ENCODE results near the gene PROM1. TPM values are rescaled to one million over a fixed set of nuclear protein-coding genes. Genes with fewer than 3 reads are reported as not detected.

Gene PROM1
- total RNA-seq, 1 experiment from 2014 or later = 17.7 TPM

DNA sequence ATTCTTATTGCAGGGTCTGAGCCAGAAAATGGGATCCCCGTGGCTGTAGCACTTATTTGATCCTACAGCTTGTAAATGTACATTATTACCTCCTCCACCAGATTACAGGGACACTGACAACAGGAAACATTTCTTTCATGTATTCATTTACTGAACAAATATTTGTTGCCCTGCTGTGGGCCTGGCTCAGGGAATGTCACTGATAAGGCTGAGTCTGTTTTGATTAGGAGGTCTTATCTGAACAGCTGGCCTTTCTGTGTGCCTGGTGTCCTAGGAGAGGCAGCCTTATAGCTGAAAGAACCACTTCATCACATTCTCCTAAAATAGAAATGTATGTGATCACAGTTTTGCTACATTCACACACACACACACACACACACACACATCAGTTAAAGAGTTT is 45.5 kb upstream of the PROM1 start:
- no peak for ATAC-seq
- ChIA-PET RAD21 (ENCODE audit: low non-redundant PET in 1 of 2, low total read pairs in 2 of 2, uncharacterized antibody in 2 of 2, unreplicated experiment in 2 of 2) (no interaction called here), CTCF (no interaction called here), POLR2A (no interaction called here)
- H3K9me3 ChIP-seq (ENCODE audit: control insufficient read depth in 1 of 2, insufficient read depth in 1 of 2, low read depth in 1 of 2, low read length in 2 of 2) = no peaks in the 10 kb centered on the region
- no peak overlapping the region for H3K9ac ChIP-seq (ENCODE audit: low read length)
- DNase-seq (ENCODE audit: low read depth, low spot score) = no peak
- intact Hi-C loops (cut with micrococcal nuclease) = no loop called here
- H2AFZ ChIP-seq (ENCODE audit: low read depth, low read length, poor library complexity, severe bottlenecking) = no peak overlapping the region
- H3K4me3 ChIP-seq (replicated peaks in 1 of 2; ENCODE audit: low read depth in 1 of 2, low read length in 2 of 2) = no peak overlapping the region
- no peaks in the 10 kb centered on the region for H3K79me2 ChIP-seq (ENCODE audit: insufficient read depth, low read length)
- no peaks in the 10 kb centered on the region for H3K9me2 ChIP-seq (ENCODE audit: insufficient read depth)
- no peak overlapping the region for H3K27ac ChIP-seq (ENCODE audit: low read depth, low read length)
- no peaks in the 10 kb centered on the region for H3K27me3 ChIP-seq (ENCODE audit: insufficient read depth, low read length)
- H4K20me1 ChIP-seq (ENCODE audit: insufficient read depth) = no peaks in the 10 kb centered on the region
- TF ChIP-seq CBX3 (IDR thresholded peaks at IDR 0.05; ENCODE audit: low read depth) (no peak), SRF (IDR thresholded peaks at IDR 0.05; ENCODE audit: low read depth) (no peak), FOSL1 (IDR thresholded peaks at IDR 0.05; ENCODE audit: low read depth) (no peak), RAD21 (IDR thresholded peaks at IDR 0.05; ENCODE audit: low read depth) (no peak)
- TF ChIP-seq, protein P1, sequence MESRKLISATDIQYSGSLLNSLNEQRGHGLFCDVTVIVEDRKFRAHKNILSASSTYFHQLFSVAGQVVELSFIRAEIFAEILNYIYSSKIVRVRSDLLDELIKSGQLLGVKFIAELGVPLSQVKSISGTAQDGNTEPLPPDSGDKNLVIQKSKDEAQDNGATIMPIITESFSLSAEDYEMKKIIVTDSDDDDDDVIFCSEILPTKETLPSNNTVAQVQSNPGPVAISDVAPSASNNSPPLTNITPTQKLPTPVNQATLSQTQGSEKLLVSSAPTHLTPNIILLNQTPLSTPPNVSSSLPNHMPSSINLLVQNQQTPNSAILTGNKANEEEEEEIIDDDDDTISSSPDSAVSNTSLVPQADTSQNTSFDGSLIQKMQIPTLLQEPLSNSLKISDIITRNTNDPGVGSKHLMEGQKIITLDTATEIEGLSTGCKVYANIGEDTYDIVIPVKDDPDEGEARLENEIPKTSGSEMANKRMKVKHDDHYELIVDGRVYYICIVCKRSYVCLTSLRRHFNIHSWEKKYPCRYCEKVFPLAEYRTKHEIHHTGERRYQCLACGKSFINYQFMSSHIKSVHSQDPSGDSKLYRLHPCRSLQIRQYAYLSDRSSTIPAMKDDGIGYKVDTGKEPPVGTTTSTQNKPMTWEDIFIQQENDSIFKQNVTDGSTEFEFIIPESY (IDR thresholded peaks at IDR 0.05; ENCODE audit: extremely low read depth, insufficient replicate concordance, low read length) = no peak
- no peaks in the 10 kb centered on the region for H3K36me3 ChIP-seq (ENCODE audit: control insufficient read depth in 1 of 2, insufficient read depth in 2 of 2, low read length in 2 of 2)
- BruUV-seq (replicated peaks) = no TSS peak
- no peak overlapping the region for H3K4me2 ChIP-seq (ENCODE audit: low read length)
- no peaks in the 10 kb centered on the region for H3K4me1 ChIP-seq (ENCODE audit: control insufficient read depth in 1 of 2, insufficient read depth in 2 of 2, low read length in 2 of 2)

DNA sequence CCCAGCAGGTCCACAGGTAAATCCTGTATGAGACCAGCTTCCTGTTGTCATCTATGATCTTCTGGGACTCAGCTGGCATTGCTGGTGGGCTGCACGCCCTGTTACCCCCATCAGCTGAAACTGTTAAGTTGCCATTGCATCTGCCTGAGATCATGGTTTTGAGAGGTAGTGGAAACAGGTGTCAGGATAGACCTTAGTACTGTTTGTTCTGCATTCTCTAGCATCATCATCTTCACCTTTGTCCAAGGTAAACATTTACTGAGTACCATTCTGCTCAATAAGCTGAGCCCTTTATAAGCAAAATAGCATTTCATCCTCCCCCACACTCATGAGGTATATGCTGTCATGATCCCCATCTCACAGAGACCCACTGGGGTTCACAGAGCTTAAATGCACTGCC is 42.9 kb upstream of the PROM1 start:
- DNase-seq (ENCODE audit: low read depth, low spot score) (no peak), ATAC-seq (no peak)
- Histone ChIP-seq H2AFZ (ENCODE audit: low read depth, low read length, poor library complexity, severe bottlenecking) (no peak overlapping the region), H3K79me2 (ENCODE audit: insufficient read depth, low read length) (no peaks in the 10 kb centered on the region), H3K4me1 (ENCODE audit: control insufficient read depth in 1 of 2, insufficient read depth in 2 of 2, low read length in 2 of 2) (no peaks in the 10 kb centered on the region), H3K27me3 (ENCODE audit: insufficient read depth, low read length) (no peaks in the 10 kb centered on the region), H3K4me2 (ENCODE audit: low read length) (no peak overlapping the region), H3K4me3 (replicated peaks in 1 of 2; ENCODE audit: low read depth in 1 of 2, low read length in 2 of 2) (no peak overlapping the region), H3K9me2 (ENCODE audit: insufficient read depth) (no peaks in the 10 kb centered on the region), H3K9me3 (ENCODE audit: control insufficient read depth in 1 of 2, insufficient read depth in 1 of 2, low read depth in 1 of 2, low read length in 2 of 2) (no peaks in the 10 kb centered on the region), H3K36me3 (ENCODE audit: control insufficient read depth in 1 of 2, insufficient read depth in 2 of 2, low read length in 2 of 2) (no peaks in the 10 kb centered on the region), H3K27ac (ENCODE audit: low read depth, low read length) (no peak overlapping the region), H3K9ac (ENCODE audit: low read length) (no peak overlapping the region), H4K20me1 (ENCODE audit: insufficient read depth) (no peaks in the 10 kb centered on the region)
- RAD21 ChIA-PET (ENCODE audit: low non-redundant PET in 1 of 2, low total read pairs in 2 of 2, uncharacterized antibody in 2 of 2, unreplicated experiment in 2 of 2) = no interaction called here
- CTCF ChIA-PET = no interaction called here
- intact Hi-C loops (cut with micrococcal nuclease) = no loop called here
- BruUV-seq (replicated peaks) = no TSS peak
- POLR2A ChIA-PET = no interaction called here
- TF ChIP-seq EZH2phosphoT487 (IDR thresholded peaks at IDR 0.05; ENCODE audit: borderline replicate concordance) = no peak
- no peak for TF ChIP-seq SP1 (IDR thresholded peaks at IDR 0.05; ENCODE audit: low read depth)
- TF ChIP-seq, protein P2, sequence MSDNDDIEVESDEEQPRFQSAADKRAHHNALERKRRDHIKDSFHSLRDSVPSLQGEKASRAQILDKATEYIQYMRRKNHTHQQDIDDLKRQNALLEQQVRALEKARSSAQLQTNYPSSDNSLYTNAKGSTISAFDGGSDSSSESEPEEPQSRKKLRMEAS (IDR thresholded peaks at IDR 0.05) = no peak
- TF ChIP-seq RAD21 (IDR thresholded peaks at IDR 0.05; ENCODE audit: low read depth) = no peak
- no peak for TF ChIP-seq JUND (IDR thresholded peaks at IDR 0.05)
- no peak for TF ChIP-seq ELF1 (IDR thresholded peaks at IDR 0.05; ENCODE audit: borderline replicate concordance, low read depth)
- TF ChIP-seq, protein P1 (IDR thresholded peaks at IDR 0.05; ENCODE audit: extremely low read depth, insufficient replicate concordance, low read length) = no peak
- no peak for TF ChIP-seq ZNF274 (IDR thresholded peaks at IDR 0.05; ENCODE audit: low read depth, low read length)
- TF ChIP-seq POLR2AphosphoS5 (IDR thresholded peaks at IDR 0.05; ENCODE audit: low read depth, low read length) = no peak
- TF ChIP-seq POLR2A (IDR thresholded peaks at IDR 0.05; ENCODE audit: borderline replicate concordance, extremely low read depth, insufficient read depth, insufficient read length) = no peak
- TF ChIP-seq EGR1 (IDR thresholded peaks at IDR 0.05; ENCODE audit: low read depth) = no peak
- no peak for TF ChIP-seq CEBPB (IDR thresholded peaks at IDR 0.05; ENCODE audit: low read depth)
- no peak for TF ChIP-seq FOSL1 (IDR thresholded peaks at IDR 0.05; ENCODE audit: low read depth)
- TF ChIP-seq ZFX (IDR thresholded peaks at IDR 0.05) = no peak

Measured in HCT116 (cell line).